Measurements from ENCODE around the gene UBXN11.
"Not testable (repeated sequence)": the region's sequence is repeated elsewhere in the genome, so short reads cannot be mapped to it uniquely, and the experiment has no call there.

The UBXN11 gene

GRCh38 chr1:26302733-26303405 is 3.6 kb downstream of the UBXN11 start:
- no peak for DNase-seq

GRCh38 chr1:26300578-26301275 is 5.7 kb downstream of the UBXN11 start:
- DNase-seq, result no peak

- DNase-seq, result no peak
Observed at GRCh38 chr1:26297791-26298124, 8.7 kb downstream of the UBXN11 start.

- no peak for DNase-seq
Observed at GRCh38 chr1:26297057-26297790, 9.2 kb downstream of the UBXN11 start.

- DNase-seq, result no peak
Observed at GRCh38 chr1:26296340-26297056, 9.9 kb downstream of the UBXN11 start.

GRCh38 chr1:26295194-26296138 is 11.0 kb downstream of the UBXN11 start:
- DNase-seq, result no peak

- no peak for DNase-seq
Observed at GRCh38 chr1:26293911-26294463, 12.4 kb downstream of the UBXN11 start.

GRCh38 chr1:26292735-26293134 is 13.7 kb downstream of the UBXN11 start:
- not testable (repeated sequence) for DNase-seq

GRCh38 chr1:26291939-26292338 is 14.5 kb downstream of the UBXN11 start:
- no peak for DNase-seq

- no peak for DNase-seq
Observed at GRCh38 chr1:26291433-26291832, 15.0 kb downstream of the UBXN11 start.

- DNase-seq, result no peak
Observed at GRCh38 chr1:26290882-26291261, 15.6 kb downstream of the UBXN11 start.

- no peak for DNase-seq
Observed at GRCh38 chr1:26290122-26290881, 16.1 kb downstream of the UBXN11 start.

GRCh38 chr1:26289158-26290059 is 17.0 kb downstream of the UBXN11 start:
- no peak for DNase-seq

- no peak for DNase-seq
Observed at GRCh38 chr1:26288311-26288941, 18.0 kb downstream of the UBXN11 start.

GRCh38 chr1:26287811-26288210 is 18.6 kb downstream of the UBXN11 start:
- no peak for DNase-seq

GRCh38 chr1:26287033-26287711 is 19.3 kb downstream of the UBXN11 start:
- peak; percentile 28 for DNase-seq

- DNase-seq, result no peak
Observed at GRCh38 chr1:26286064-26286416, 20.4 kb downstream of the UBXN11 start.

- no peak for DNase-seq
Observed at GRCh38 chr1:26285366-26286063, 20.9 kb downstream of the UBXN11 start.
